ENCODE data around the gene PDCD4. TPM values are rescaled to one million over a fixed set of nuclear protein-coding genes. Genes with fewer than 3 reads are reported as not detected.

PDCD4 gene
- total and polyA plus RNA-seq, 9 of the 15 experiments (the other 6 are each of a cell fraction or from before 2014, with no cell fraction given) = 12.9 to 44.1 (median 33.7) TPM

DNA sequence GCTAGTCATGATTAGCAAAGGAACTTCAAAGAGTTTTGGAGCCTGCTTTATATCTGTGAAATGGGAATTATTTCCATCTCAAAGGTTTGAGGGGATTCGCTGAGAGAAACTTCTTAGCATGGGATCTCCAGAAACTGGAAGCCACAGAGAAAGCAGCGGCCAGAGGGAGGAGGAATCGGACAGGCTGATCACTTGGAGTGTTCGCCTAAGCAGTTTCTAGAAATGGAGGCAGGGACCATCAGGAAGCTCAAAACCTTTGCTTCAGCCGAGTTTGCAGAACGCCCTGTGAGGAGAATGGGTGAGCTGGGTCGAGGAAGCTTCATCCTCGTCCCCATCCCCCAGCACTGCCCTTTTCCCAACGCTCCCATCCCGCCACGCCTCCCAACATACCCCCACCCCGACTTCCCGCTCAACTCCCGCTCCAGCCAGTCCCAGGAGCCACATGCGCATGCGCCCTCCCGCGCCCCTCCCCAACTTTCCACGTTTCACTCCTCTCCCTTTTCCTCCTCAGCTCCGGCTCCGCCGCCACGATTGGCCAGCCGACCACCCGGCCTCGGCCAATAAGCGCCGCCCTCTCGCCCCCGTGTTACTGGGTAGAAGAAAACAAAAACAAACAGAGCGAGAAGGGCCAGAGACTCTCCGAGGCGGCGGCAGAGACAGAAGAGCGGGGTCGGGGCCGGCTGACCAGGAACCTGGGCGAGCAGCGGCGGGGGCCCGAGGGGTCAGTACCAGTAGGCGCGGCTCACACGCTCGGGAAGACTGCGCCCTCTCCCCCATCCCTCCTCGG lies at the start of gene PDCD4 (continued):
- TF ChIP-seq ZBTB11 (CRISPR knock-in tag; IDR thresholded peaks at IDR 0.05) = no peak
- no peak for TF ChIP-seq ZNF212 (CRISPR knock-in tag; IDR thresholded peaks at IDR 0.05)
- TF ChIP-seq FOXK2 (conservative IDR thresholded peaks at IDR 0.05 in 1 of 2, IDR thresholded peaks at IDR 0.05 in 1 of 2; ENCODE audit: low read depth in 2 of 2) = peak; percentile 48 to 67; a peak in 2 of 4 replicates
- TF ChIP-seq NR1H2 (CRISPR knock-in tag; IDR thresholded peaks at IDR 0.05) = no peak
- no peak for TF ChIP-seq SFPQ (IDR thresholded peaks at IDR 0.05; ENCODE audit: low read depth, low read length)
- no peak for TF ChIP-seq TARDBP (IDR thresholded peaks at IDR 0.05)
- no peak for TF ChIP-seq FOXP4 (CRISPR knock-in tag; IDR thresholded peaks at IDR 0.05; ENCODE audit: borderline replicate concordance)
- TF ChIP-seq, protein P1, sequence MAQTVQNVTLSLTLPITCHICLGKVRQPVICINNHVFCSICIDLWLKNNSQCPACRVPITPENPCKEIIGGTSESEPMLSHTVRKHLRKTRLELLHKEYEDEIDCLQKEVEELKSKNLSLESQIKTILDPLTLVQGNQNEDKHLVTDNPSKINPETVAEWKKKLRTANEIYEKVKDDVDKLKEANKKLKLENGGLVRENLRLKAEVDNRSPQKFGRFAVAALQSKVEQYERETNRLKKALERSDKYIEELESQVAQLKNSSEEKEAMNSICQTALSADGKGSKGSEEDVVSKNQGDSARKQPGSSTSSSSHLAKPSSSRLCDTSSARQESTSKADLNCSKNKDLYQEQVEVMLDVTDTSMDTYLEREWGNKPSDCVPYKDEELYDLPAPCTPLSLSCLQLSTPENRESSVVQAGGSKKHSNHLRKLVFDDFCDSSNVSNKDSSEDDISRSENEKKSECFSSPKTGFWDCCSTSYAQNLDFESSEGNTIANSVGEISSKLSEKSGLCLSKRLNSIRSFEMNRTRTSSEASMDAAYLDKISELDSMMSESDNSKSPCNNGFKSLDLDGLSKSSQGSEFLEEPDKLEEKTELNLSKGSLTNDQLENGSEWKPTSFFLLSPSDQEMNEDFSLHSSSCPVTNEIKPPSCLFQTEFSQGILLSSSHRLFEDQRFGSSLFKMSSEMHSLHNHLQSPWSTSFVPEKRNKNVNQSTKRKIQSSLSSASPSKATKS (CRISPR knock-in tag; IDR thresholded peaks at IDR 0.05) = no peak
- no peak for TF ChIP-seq BRD4 (IDR thresholded peaks at IDR 0.05)
- TF ChIP-seq EGR1 (conservative IDR thresholded peaks at IDR 0.05) = peak; percentile 83
- TF ChIP-seq TSC22D4 (tag; IDR thresholded peaks at IDR 0.05) = no peak
- no peak for TF ChIP-seq NKRF (IDR thresholded peaks at IDR 0.05; ENCODE audit: borderline replicate concordance)
- TF ChIP-seq POLR2AphosphoS5 (IDR thresholded peaks at IDR 0.05; ENCODE audit: control insufficient read depth, insufficient read depth, low read depth, low read length) = peak; percentile 73
- TF ChIP-seq, protein P2, sequence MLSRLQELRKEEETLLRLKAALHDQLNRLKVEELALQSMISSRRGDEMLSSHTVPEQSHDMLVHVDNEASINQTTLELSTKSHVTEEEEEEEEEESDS (CRISPR knock-in tag; IDR thresholded peaks at IDR 0.05) = no peak
